GM23338 (cell line): Measurements from ENCODE around the gene FRMD3. TPM values are rescaled to one million over a fixed set of nuclear protein-coding genes. Genes with fewer than 3 reads are reported as not detected.

Experiments used
- ATAC-seq: fragments of 200-7000 bp; cut with Tn5 transposase; 3 replicates; pipeline ENCODE4 v1.9.1; 2020
- DNase-seq: peaks from one replicate; pipeline ENCODE4 v3.0.0-alpha.2; 2015; ENCODE audit warnings: low spot score
- H2AFZ ChIP-seq: fragments of 200-600 bp; sonication (generic); 2 replicates; pipeline ENCODE4 v1.8.0; 2016; ENCODE audit warnings: antibody characterized with exemption, mild to moderate bottlenecking, moderate library complexity
- H3F3A ChIP-seq: fragments of 200-600 bp; sonication (generic); replicated peaks from 2 replicates; pipeline ENCODE4 v1.8.0; 2017; ENCODE audit warnings: antibody characterized with exemption, mixed run types, low read depth
- H3K27ac ChIP-seq: fragments of 200-600 bp; sonication (generic); 2 replicates; pipeline ENCODE4 v1.6.1; 2016; ENCODE audit warnings: low read depth
- H3K27me3 ChIP-seq: fragments of 200-600 bp; sonication (generic); 2 replicates; pipeline ENCODE4 v1.8.0; 2016; ENCODE audit warnings: mild to moderate bottlenecking, mixed run types, moderate library complexity; ENCODE audit not compliant: insufficient read depth
- H3K36me3 ChIP-seq: fragments of 200-600 bp; sonication (generic); 2 replicates; pipeline ENCODE4 v1.8.0; 2016; ENCODE audit warnings: mild to moderate bottlenecking; ENCODE audit not compliant: insufficient read depth
- H3K4me1 ChIP-seq: fragments of 200-600 bp; sonication (generic); 2 replicates; pipeline ENCODE4 v1.8.0; 2016; ENCODE audit warnings: mild to moderate bottlenecking, moderate library complexity; ENCODE audit not compliant: insufficient read depth
- H3K4me2 ChIP-seq: fragments of 200-600 bp; sonication (generic); 2 replicates; pipeline ENCODE4 v1.7.1; 2017; ENCODE audit warnings: mixed run types
- H3K4me3 ChIP-seq: fragments of 200-600 bp; sonication (generic); 2 replicates; pipeline ENCODE4 v1.6.1; 2016; ENCODE audit warnings: mixed run types
- H3K79me2 ChIP-seq: fragments of 200-600 bp; sonication (generic); replicated peaks from 2 replicates; pipeline ENCODE4 v1.8.0; 2017; ENCODE audit warnings: mild to moderate bottlenecking; ENCODE audit not compliant: insufficient read depth
- H3K9me2 ChIP-seq: fragments of 200-600 bp; sonication (generic); 2 replicates; pipeline ENCODE4 v1.8.0; 2017; ENCODE audit not compliant: insufficient read depth
- H4K20me1 ChIP-seq: fragments of 200-600 bp; sonication (generic); replicated peaks from 2 replicates; pipeline ENCODE4 v1.8.0; 2017; ENCODE audit warnings: mild to moderate bottlenecking; ENCODE audit not compliant: insufficient read depth
- H3K27ac Mint-ChIP-seq: 2 replicates; pipeline ENCODE4 v1.8.0; 2020; ENCODE audit warnings: inconsistent platforms, mild to moderate bottlenecking, moderate library complexity, mixed read lengths
- H3K27me3 Mint-ChIP-seq: 3 replicates; pipeline ENCODE4 v1.8.0; 2022; ENCODE audit warnings: low read depth, mild to moderate bottlenecking, moderate library complexity, mixed read lengths, inconsistent platforms; ENCODE audit not compliant: insufficient read depth, poor library complexity
- H3K36me3 Mint-ChIP-seq: 3 replicates; pipeline ENCODE4 v1.8.0; 2021; ENCODE audit warnings: low read depth, mild to moderate bottlenecking, inconsistent platforms, moderate library complexity, mixed read lengths
- H3K4me1 Mint-ChIP-seq: 3 replicates; pipeline ENCODE4 v1.8.0; 2020; ENCODE audit warnings: mild to moderate bottlenecking, inconsistent platforms, mixed read lengths
- H3K4me3 Mint-ChIP-seq: 3 replicates; pipeline ENCODE4 v1.8.0; 2021; ENCODE audit warnings: moderate library complexity, mild to moderate bottlenecking, inconsistent platforms, mixed read lengths
- H3K9me3 Mint-ChIP-seq: 3 replicates; pipeline ENCODE4 v1.8.0; 2020; ENCODE audit warnings: moderate library complexity, mild to moderate bottlenecking, inconsistent platforms, mixed read lengths
- CREB1 ChIP-seq: fragments of 250-450 bp; sonication (Bioruptor Pico); IDR thresholded peaks from 2 replicates; pipeline ENCODE4 v1.5.0; 2020; ENCODE audit warnings: low read depth, mild to moderate bottlenecking, moderate library complexity
- EZH2 ChIP-seq: fragments of 200-600 bp; sonication (generic); IDR thresholded peaks from one replicate; pipeline ENCODE4 v1.8.0; 2017; ENCODE audit warnings: antibody characterized with exemption, mild to moderate bottlenecking, low read depth; ENCODE audit not compliant: unreplicated experiment
- JUNB ChIP-seq: IDR thresholded peaks from one replicate; pipeline ENCODE4 v1.6.1; 2016; ENCODE audit warnings: antibody characterized with exemption; ENCODE audit not compliant: unreplicated experiment
- REST ChIP-seq: IDR thresholded peaks from one replicate; pipeline ENCODE4 v1.6.1; 2018; ENCODE audit warnings: antibody characterized with exemption; ENCODE audit not compliant: unreplicated experiment
- STAT1 ChIP-seq: IDR thresholded peaks from one replicate; pipeline ENCODE4 v1.6.1; 2016; ENCODE audit warnings: antibody characterized with exemption; ENCODE audit not compliant: unreplicated experiment
- ZNF462 ChIP-seq: fragments of 250-450 bp; sonication (Bioruptor Pico); IDR thresholded peaks from 2 replicates; pipeline ENCODE4 v1.5.0; 2020; ENCODE audit warnings: mild to moderate bottlenecking, moderate library complexity
- polyA plus RNA-seq: library from polyadenylated mRNA; unstranded; fragments of >200 nt; fragmentation: Nextera tagmentation; extraction: Ambion mirVana; gene quantifications from 2 replicates; pipeline ENCODE4 v1.2.1, GENCODE V29; 2016
- total RNA-seq: library from RNA; depleted of rRNA; stranded (reverse); fragments of >200 nt; shearing (Covaris generic); gene quantifications from 2 replicates; pipeline ENCODE4 v1.2.3, GENCODE V29; 2014

FRMD3 gene
- total and polyA plus RNA-seq, 2 experiments from 2014 or later: 0.47 to 1.2 TPM

GRCh38 chr9:83271665-83272071, 266.5 kb downstream of the FRMD3 start:
- peaks cover 2% of the 10 kb centered on the region; the same call in 1 of the 3 replicates for H3K36me3 Mint-ChIP-seq
- H3K36me3 ChIP-seq: no peaks in the 10 kb centered on the region
- no peaks in the 10 kb centered on the region for H3K9me2 ChIP-seq
- H3F3A ChIP-seq: no peaks in the 10 kb centered on the region
- H3K27me3 Mint-ChIP-seq: peaks cover 3% of the 10 kb centered on the region
- H3K4me3 ChIP-seq: no peak overlapping the region
- TF ChIP-seq EZH2 (no peak), ZNF462 (CRISPR knock-in tag) (no peak), REST (no peak), JUNB (no peak), CREB1 (CRISPR knock-in tag) (no peak), STAT1 (no peak)
- DNase-seq: no peak
- H3K9me3 Mint-ChIP-seq: peaks cover 6% of the 10 kb centered on the region; the same call in 1 of the 3 replicates
- H2AFZ ChIP-seq: no peak overlapping the region
- peaks cover 10% of the 10 kb centered on the region; the same call in 2 of the 3 replicates for H3K4me1 Mint-ChIP-seq
- H3K27me3 ChIP-seq: no peaks in the 10 kb centered on the region
- H4K20me1 ChIP-seq: no peaks in the 10 kb centered on the region
- H3K4me2 ChIP-seq: no peak overlapping the region
- no peak overlapping the region for H3K27ac ChIP-seq
- H3K4me1 ChIP-seq: no peaks in the 10 kb centered on the region
- no peak for ATAC-seq
- no peaks in the 10 kb centered on the region for H3K79me2 ChIP-seq
- no peak overlapping the region for H3K27ac Mint-ChIP-seq
- no peak overlapping the region for H3K4me3 Mint-ChIP-seq
